Neural progenitor cell (in vitro differentiated cells): Measurements from ENCODE around the gene NUDT3. TPM values are rescaled to one million over a fixed set of nuclear protein-coding genes. Genes with fewer than 3 reads are reported as not detected.

Experiments used
- DNase-seq: peaks from one replicate; pipeline ENCODE4 v3.0.0-alpha.2; 2016; ENCODE audit warnings: low spot score
- H2AFZ ChIP-seq: fragments of 200-600 bp; sonication (generic); replicated peaks from 2 replicates; pipeline ENCODE4 v1.6.1; 2016; ENCODE audit warnings: antibody characterized with exemption
- H3F3A ChIP-seq: fragments of 200-600 bp; sonication (generic); 2 replicates; pipeline ENCODE4 v1.6.1; 2016; ENCODE audit warnings: antibody characterized with exemption, low read depth
- H3K27ac ChIP-seq: fragments of 200-600 bp; sonication (generic); 2 replicates; pipeline ENCODE4 v1.5.1; 2016; ENCODE audit warnings: mild to moderate bottlenecking
- H3K27me3 ChIP-seq: fragments of 200-600 bp; sonication (generic); 2 replicates; pipeline ENCODE4 v1.6.1; 2016; ENCODE audit warnings: mild to moderate bottlenecking, moderate library complexity
- H3K36me3 ChIP-seq: fragments of 200-600 bp; sonication (generic); 2 replicates; pipeline ENCODE4 v1.5.1; 2016
- H3K4me1 ChIP-seq: fragments of 200-600 bp; sonication (generic); 2 replicates; pipeline ENCODE4 v1.6.1; 2016; ENCODE audit warnings: mixed run types
- H3K4me2 ChIP-seq: fragments of 200-600 bp; sonication (generic); 2 replicates; pipeline ENCODE4 v1.6.1; 2016
- H3K4me3 ChIP-seq: fragments of 200-600 bp; sonication (generic); 2 replicates; pipeline ENCODE4 v1.5.1; 2016
- H3K79me2 ChIP-seq: fragments of 200-600 bp; sonication (generic); 2 replicates; pipeline ENCODE4 v1.6.1; 2016; ENCODE audit warnings: low read depth
- H3K9ac ChIP-seq: fragments of 200-600 bp; sonication (generic); 2 replicates; pipeline ENCODE4 v1.6.1; 2016
- H3K9me3 ChIP-seq: fragments of 200-600 bp; sonication (generic); 2 replicates; pipeline ENCODE4 v1.5.1; 2016; ENCODE audit warnings: low read depth
- H4K20me1 ChIP-seq: fragments of 200-600 bp; sonication (generic); 2 replicates; pipeline ENCODE4 v1.6.1; 2016; ENCODE audit warnings: low read depth
- H3K27ac Mint-ChIP-seq: 3 replicates; pipeline ENCODE4 v1.8.0; 2021; ENCODE audit warnings: mixed read lengths
- H3K27me3 Mint-ChIP-seq: 2 replicates; pipeline ENCODE4 v1.8.0; 2022; ENCODE audit warnings: low read depth, mild to moderate bottlenecking, inconsistent platforms, moderate library complexity, mixed read lengths; ENCODE audit not compliant: insufficient read depth
- H3K36me3 Mint-ChIP-seq: 3 replicates; pipeline ENCODE4 v1.8.0; 2021; ENCODE audit warnings: mixed read lengths
- H3K4me1 Mint-ChIP-seq: 3 replicates; pipeline ENCODE4 v1.8.0; 2021; ENCODE audit warnings: mixed read lengths
- H3K4me3 Mint-ChIP-seq: 3 replicates; pipeline ENCODE4 v1.8.0; 2021; ENCODE audit warnings: mild to moderate bottlenecking, moderate library complexity, mixed read lengths
- H3K9me3 Mint-ChIP-seq: 3 replicates; pipeline ENCODE4 v1.8.0; 2020; ENCODE audit warnings: mixed read lengths
- CTCF ChIP-seq: fragments of 200-600 bp; sonication (generic); IDR thresholded peaks from 2 replicates; pipeline ENCODE4 v1.5.1; 2017; ENCODE audit warnings: antibody characterized with exemption, mild to moderate bottlenecking
- EZH2 ChIP-seq: fragments of 200-600 bp; sonication (generic); IDR thresholded peaks from 2 replicates; pipeline ENCODE4 v1.6.1; 2017; ENCODE audit warnings: antibody characterized with exemption, mild to moderate bottlenecking, moderate library complexity
- EZH2phosphoT487 ChIP-seq: fragments of 200-600 bp; sonication (generic); IDR thresholded peaks from 2 replicates; pipeline ENCODE4 v1.6.1; 2017; ENCODE audit warnings: antibody characterized with exemption
- total RNA-seq: library from RNA; depleted of rRNA; stranded (reverse); fragments of >200 nt; gene quantifications from 2 replicates; pipeline ENCODE4 v1.2.3, GENCODE V29; 2015; ENCODE audit warnings: low replicate concordance

The NUDT3 gene
- total RNA-seq, 1 donor from 2014 or later = 35.7 TPM

- H3K27ac ChIP-seq = no peak overlapping the region
- no peaks in the 10 kb centered on the region for H3K4me1 Mint-ChIP-seq
- H2AFZ ChIP-seq = no peak overlapping the region
- H3K9me3 ChIP-seq = no peaks in the 10 kb centered on the region
- no peak overlapping the region for H3K4me2 ChIP-seq
- H3K4me3 ChIP-seq = no peak overlapping the region
- no peaks in the 10 kb centered on the region for H4K20me1 ChIP-seq
- no peaks in the 10 kb centered on the region for H3K9me3 Mint-ChIP-seq
- H3K9ac ChIP-seq = no peak overlapping the region
- H3K36me3 ChIP-seq = no peaks in the 10 kb centered on the region
- no peak for DNase-seq
- H3K4me3 Mint-ChIP-seq = no peak overlapping the region
- no peaks in the 10 kb centered on the region for H3K27me3 ChIP-seq
- no peak overlapping the region for H3K27ac Mint-ChIP-seq
- no peaks in the 10 kb centered on the region for H3K79me2 ChIP-seq
- H3K4me1 ChIP-seq = no peaks in the 10 kb centered on the region
- peaks cover 3% of the 10 kb centered on the region for H3K36me3 Mint-ChIP-seq
- H3K27me3 Mint-ChIP-seq = no peaks in the 10 kb centered on the region
- TF ChIP-seq EZH2 = no peak
- TF ChIP-seq EZH2phosphoT487 = no peak
- no peak for TF ChIP-seq CTCF
- no peaks in the 10 kb centered on the region for H3F3A ChIP-seq
These were observed 91.1 kb downstream of the NUDT3 start for GRCh38 chr6:34301408-34301807.

GRCh38 chr6:34300332-34300751, 92.1 kb downstream of the NUDT3 start:
- Histone ChIP-seq H3K9ac (peak overlapping the region; percentile 43), H3K4me2 (no peak overlapping the region), H2AFZ (no peak overlapping the region), H3F3A (no peaks in the 10 kb centered on the region), H3K27me3 (no peaks in the 10 kb centered on the region), H3K4me3 (no peak overlapping the region), H3K27ac (no peak overlapping the region), H3K9me3 (no peaks in the 10 kb centered on the region), H3K36me3 (no peaks in the 10 kb centered on the region), H3K79me2 (no peaks in the 10 kb centered on the region), H4K20me1 (no peaks in the 10 kb centered on the region), H3K4me1 (no peaks in the 10 kb centered on the region)
- Mint-ChIP-seq H3K4me1 (no peaks in the 10 kb centered on the region), H3K4me3 (no peak overlapping the region), H3K9me3 (no peaks in the 10 kb centered on the region), H3K27ac (no peak overlapping the region), H3K27me3 (no peaks in the 10 kb centered on the region), H3K36me3 (peaks cover 6% of the 10 kb centered on the region)
- TF ChIP-seq EZH2 (no peak), CTCF (no peak), EZH2phosphoT487 (no peak)
- DNase-seq = no peak

GRCh38 chr6:34298941-34299340, 93.5 kb downstream of the NUDT3 start:
- TF ChIP-seq CTCF = no peak
- TF ChIP-seq EZH2phosphoT487 = no peak
- no peak for TF ChIP-seq EZH2
- no peak for DNase-seq
- no peaks in the 10 kb centered on the region for H3K36me3 ChIP-seq
- H2AFZ ChIP-seq = no peak overlapping the region
- H3K4me2 ChIP-seq = no peak overlapping the region
- no peaks in the 10 kb centered on the region for H3K9me3 ChIP-seq
- no peaks in the 10 kb centered on the region for H3K79me2 ChIP-seq
- H3K4me3 Mint-ChIP-seq = no peak overlapping the region
- no peaks in the 10 kb centered on the region for H3F3A ChIP-seq
- H3K27ac Mint-ChIP-seq = no peak overlapping the region
- no peak overlapping the region for H3K9ac ChIP-seq
- no peaks in the 10 kb centered on the region for H3K4me1 Mint-ChIP-seq
- H3K36me3 Mint-ChIP-seq = peaks cover 8% of the 10 kb centered on the region
- H3K4me1 ChIP-seq = no peaks in the 10 kb centered on the region
- no peaks in the 10 kb centered on the region for H3K9me3 Mint-ChIP-seq
- H3K27me3 Mint-ChIP-seq = no peaks in the 10 kb centered on the region
- no peak overlapping the region for H3K27ac ChIP-seq
- no peak overlapping the region for H3K4me3 ChIP-seq
- no peaks in the 10 kb centered on the region for H4K20me1 ChIP-seq
- H3K27me3 ChIP-seq = no peaks in the 10 kb centered on the region
